Activated CD8-positive, alpha-beta T cell treated with anti-CD3 and anti-CD28 coated beads for 36 hours (primary cell): ENCODE data around the gene ZNF526. TPM values are rescaled to one million over a fixed set of nuclear protein-coding genes. Genes with fewer than 3 reads are reported as not detected.

Experiments used
- ATAC-seq: fragments of 200-7000 bp; cut with Tn5 transposase; one replicate; pipeline ENCODE4 v1.10.0; 2021; ENCODE audit warnings: mild to moderate bottlenecking, moderate library complexity
- CTCF ChIA-PET: fragments of 350-600 bp; sonication (Branson Sonifier 250); formaldehyde crosslinking; loops from one replicate; lab custom pipeline; 2021; ENCODE audit warnings: antibody characterized with exemption; lab: Charles Lee
- POLR2A ChIA-PET: fragments of 350-600 bp; sonication (Branson Sonifier 250); formaldehyde crosslinking; loops from one replicate; lab custom pipeline; 2021; ENCODE audit warnings: antibody characterized with exemption; lab: Charles Lee
- DNase-seq: peaks from one replicate; pipeline ENCODE4 v3.0.0-alpha.2; 2020
- H3K27ac Mint-ChIP-seq: one replicate; pipeline ENCODE4 v1.8.0; 2021; ENCODE audit warnings: mild to moderate bottlenecking, mixed read lengths
- H3K27me3 Mint-ChIP-seq: one replicate; pipeline ENCODE4 v1.8.0; 2021; ENCODE audit warnings: mixed read lengths
- H3K36me3 Mint-ChIP-seq: one replicate; pipeline ENCODE4 v1.8.0; 2021; ENCODE audit warnings: low read depth, mixed read lengths
- H3K4me1 Mint-ChIP-seq: one replicate; pipeline ENCODE4 v1.8.0; 2021; ENCODE audit warnings: low read depth, mixed read lengths
- H3K4me3 Mint-ChIP-seq: one replicate; pipeline ENCODE4 v1.8.0; 2021; ENCODE audit warnings: mild to moderate bottlenecking, moderate library complexity, mixed read lengths
- H3K9me3 Mint-ChIP-seq: one replicate; pipeline ENCODE4 v1.8.0; 2021; ENCODE audit warnings: mixed read lengths
- intact Hi-C: fragments of 100-400 bp; cut with micrococcal nuclease; formaldehyde crosslinking; loops from one replicate; pipeline ENCODE4 v1.10.0; 2022
- total RNA-seq, 2 experiments: library from RNA; stranded (reverse); gene quantifications; one replicate each; pipeline ENCODE4 v1.2.3, GENCODE V29; 2021
- TF ChIP-seq, protein P1 (sequence below): fragments of 200-600 bp; IDR thresholded peaks from one replicate; pipeline ENCODE4 v1.8.0; 2022; ENCODE audit warnings: antibody characterized with exemption, mild to moderate bottlenecking

Gene ZNF526
- total RNA-seq, 2 experiments from 2014 or later, result 12.0 to 12.3 TPM

DNA sequence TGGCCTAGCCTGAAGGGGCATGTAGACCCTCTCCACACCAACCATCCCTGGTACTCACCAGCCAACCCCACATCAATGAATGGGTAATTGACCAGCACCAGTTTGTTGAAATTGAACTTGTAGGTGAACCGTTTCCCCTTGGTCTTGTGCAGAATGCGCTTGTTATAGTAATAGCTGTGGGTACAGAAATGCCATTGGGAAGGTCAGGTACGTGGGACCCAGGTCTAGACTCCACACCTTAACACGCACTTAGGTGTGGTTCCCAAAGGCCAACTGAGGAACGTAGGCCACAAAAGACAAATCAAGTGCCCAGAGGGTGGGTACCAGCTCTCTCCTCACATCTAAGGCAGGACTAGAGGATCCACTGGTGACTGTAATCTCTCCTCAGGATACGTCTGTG is 29.7 kb downstream of the ZNF526 start:
- CTCF ChIA-PET, result interaction anchor here (4.1 kb wide), 1 partner anchor 29 kb away, joined by 29 read pairs; no protein-coding TSS in a partner anchor
- H3K27ac Mint-ChIP-seq, result peak overlapping the region; percentile 85
- no peak for ATAC-seq
- peaks cover 46% of the 10 kb centered on the region for H3K4me1 Mint-ChIP-seq
- POLR2A ChIA-PET, result interaction anchor here (0.9 to 15.0 kb wide), 4 partner anchors 11 to 30 kb away, joined by 3 to 119 read pairs (median 10); no protein-coding TSS in a partner anchor
- no peak overlapping the region for H3K4me3 Mint-ChIP-seq
- H3K27me3 Mint-ChIP-seq, result no peaks in the 10 kb centered on the region
- no peak for DNase-seq
- no peaks in the 10 kb centered on the region for H3K9me3 Mint-ChIP-seq
- intact Hi-C loops, result no loop called here
- H3K36me3 Mint-ChIP-seq, result peaks cover 30% of the 10 kb centered on the region
- TF ChIP-seq, protein P1, sequence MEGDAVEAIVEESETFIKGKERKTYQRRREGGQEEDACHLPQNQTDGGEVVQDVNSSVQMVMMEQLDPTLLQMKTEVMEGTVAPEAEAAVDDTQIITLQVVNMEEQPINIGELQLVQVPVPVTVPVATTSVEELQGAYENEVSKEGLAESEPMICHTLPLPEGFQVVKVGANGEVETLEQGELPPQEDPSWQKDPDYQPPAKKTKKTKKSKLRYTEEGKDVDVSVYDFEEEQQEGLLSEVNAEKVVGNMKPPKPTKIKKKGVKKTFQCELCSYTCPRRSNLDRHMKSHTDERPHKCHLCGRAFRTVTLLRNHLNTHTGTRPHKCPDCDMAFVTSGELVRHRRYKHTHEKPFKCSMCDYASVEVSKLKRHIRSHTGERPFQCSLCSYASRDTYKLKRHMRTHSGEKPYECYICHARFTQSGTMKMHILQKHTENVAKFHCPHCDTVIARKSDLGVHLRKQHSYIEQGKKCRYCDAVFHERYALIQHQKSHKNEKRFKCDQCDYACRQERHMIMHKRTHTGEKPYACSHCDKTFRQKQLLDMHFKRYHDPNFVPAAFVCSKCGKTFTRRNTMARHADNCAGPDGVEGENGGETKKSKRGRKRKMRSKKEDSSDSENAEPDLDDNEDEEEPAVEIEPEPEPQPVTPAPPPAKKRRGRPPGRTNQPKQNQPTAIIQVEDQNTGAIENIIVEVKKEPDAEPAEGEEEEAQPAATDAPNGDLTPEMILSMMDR, result no peak

DNA sequence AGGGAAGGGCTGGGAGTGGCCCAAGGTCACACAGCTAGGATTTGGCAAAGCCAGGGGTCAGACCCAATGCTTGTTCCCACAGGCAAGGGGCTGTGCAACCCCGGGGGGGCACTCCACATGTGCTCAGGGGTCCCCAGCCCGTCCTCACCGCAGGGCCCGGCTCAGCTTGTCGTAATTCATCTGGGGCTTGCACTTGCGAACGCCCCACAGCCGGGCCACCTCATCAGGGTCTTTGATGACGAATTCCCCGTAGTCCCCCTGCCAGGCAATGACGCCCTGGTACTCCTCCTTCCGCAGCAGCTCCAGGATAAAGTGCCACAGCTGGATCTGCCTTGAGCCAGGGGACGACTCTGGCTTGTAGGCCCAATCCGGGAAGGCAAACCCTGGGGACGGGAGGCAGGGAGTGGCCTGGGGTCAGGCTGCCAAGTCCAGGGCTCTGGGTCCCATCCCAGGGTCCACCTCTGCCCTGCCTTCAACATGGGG is 30.1 kb downstream of the ZNF526 start:
- POLR2A ChIA-PET, result interaction anchor here (0.7 to 15.0 kb wide), 3 partner anchors 20 to 29 kb away, joined by 3 to 119 read pairs (median 16); no protein-coding TSS in a partner anchor
- Mint-ChIP-seq H3K36me3 (peaks cover 30% of the 10 kb centered on the region), H3K4me1 (peaks cover 41% of the 10 kb centered on the region), H3K4me3 (peak overlapping the region; percentile 58), H3K9me3 (no peaks in the 10 kb centered on the region), H3K27me3 (no peaks in the 10 kb centered on the region), H3K27ac (peak overlapping the region; percentile 85)
- no peak for ATAC-seq
- no peak for DNase-seq
- intact Hi-C loops, result no loop called here
- TF ChIP-seq, protein P1, result no peak
- CTCF ChIA-PET, result interaction anchor here (1.5 to 4.1 kb wide), 2 partner anchors 21 to 28 kb away, joined by 3 to 29 read pairs; no protein-coding TSS in a partner anchor

DNA sequence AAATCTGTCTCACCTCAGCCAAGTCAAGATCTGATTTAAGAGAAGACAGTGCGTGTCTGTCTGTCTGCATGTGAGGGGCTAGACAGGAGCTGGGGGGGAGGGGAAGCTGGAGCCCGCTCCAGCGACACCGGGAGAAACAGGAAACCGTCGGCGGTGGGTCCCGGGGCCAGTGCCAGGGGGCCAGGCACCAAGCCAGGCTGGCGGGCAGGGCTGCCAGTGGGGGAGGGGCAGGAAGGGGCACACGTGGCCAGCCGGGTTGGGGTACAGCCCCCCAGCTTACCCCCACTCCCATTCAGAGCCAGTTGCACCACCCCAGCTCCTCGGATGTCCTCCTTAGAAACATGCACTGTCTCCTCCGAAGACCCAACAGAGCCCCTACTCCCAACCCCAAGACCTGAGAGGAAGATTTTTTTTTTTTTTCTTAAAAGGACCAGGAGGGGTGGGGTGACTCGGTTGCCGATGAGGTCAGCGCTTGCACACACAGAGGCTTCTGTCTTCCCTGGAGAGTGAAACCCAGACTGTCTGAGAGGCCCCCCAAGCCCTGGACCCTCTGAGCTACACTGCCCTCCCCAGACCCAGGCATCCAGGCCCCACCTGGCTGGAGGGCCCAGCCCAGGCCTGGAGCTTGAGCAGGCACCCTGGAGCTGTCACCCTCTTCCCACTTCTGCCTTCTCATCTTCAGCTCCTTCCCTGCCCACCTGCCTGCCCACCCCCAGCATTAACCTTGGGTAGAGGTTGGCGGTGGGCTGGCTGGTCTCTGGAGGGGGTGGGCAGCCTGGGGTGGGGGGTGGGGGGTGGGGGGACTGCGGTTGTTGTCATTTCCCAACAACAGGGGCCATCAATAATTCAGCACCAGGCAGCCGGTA is 30.8 kb downstream of the ZNF526 start:
- POLR2A ChIA-PET, result interaction anchor here (0.6 to 15.0 kb wide), 5 partner anchors 8 to 696 kb away, joined by 3 to 119 read pairs (median 5); no protein-coding TSS in a partner anchor
- TF ChIP-seq, protein P1, result no peak
- H3K36me3 Mint-ChIP-seq, result peaks cover 30% of the 10 kb centered on the region

DNA sequence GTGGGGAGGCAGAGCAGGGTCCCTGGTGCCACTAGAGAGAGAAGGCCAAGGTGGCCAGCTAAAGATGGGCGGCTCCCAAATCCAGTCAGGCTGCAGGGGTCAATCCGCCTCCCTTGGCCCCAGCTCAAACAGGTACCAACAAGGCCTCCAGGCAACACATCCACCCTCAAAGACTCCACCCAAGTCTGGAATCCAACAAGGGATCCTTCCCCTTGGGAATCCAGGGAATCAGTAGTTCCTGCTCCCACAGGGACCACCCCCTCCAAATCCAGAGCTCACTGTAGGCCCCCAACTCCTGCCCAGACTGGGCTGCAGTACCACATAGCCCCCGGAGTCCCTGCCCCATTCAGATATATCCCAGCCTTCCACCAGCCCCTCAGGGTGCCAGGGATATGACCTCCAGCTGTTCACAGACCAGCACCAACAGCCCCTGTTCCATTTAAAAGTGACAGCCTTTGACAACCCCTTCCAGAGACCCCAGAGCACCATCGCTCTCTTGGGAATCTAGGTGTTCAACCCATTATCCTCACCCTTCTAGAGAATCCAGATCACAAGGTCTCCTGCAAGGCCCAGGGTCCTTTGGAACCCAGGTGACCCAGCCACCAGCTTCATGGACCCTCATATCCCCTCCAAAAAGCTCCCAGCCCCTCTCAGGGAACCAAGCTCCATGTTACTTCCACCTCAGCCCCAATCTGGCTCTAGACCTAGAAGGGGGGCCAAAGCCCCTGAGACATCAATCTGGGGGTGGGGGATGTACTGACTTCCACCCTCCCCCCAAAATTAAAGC is 31.7 kb downstream of the ZNF526 start:
- TF ChIP-seq, protein P1, result no peak
- Mint-ChIP-seq H3K9me3 (no peaks in the 10 kb centered on the region), H3K27ac (peak overlapping the region; percentile 91), H3K36me3 (peaks cover 28% of the 10 kb centered on the region), H3K27me3 (peaks cover 5% of the 10 kb centered on the region), H3K4me1 (peaks cover 36% of the 10 kb centered on the region), H3K4me3 (peak overlapping the region; percentile 95)
- POLR2A ChIA-PET, result interaction anchor here (0.9 to 15.0 kb wide), 4 partner anchors 8 to 37 kb away, joined by 3 to 119 read pairs (median 10); no protein-coding TSS in a partner anchor
- DNase-seq (no peak), ATAC-seq (no peak)
- intact Hi-C loops, result no loop called here
- CTCF ChIA-PET, result interaction anchor here (0.9 to 4.1 kb wide), 4 partner anchors 10 to 40 kb away, joined by 3 to 29 read pairs (median 4); partner anchors contain the start of gene GSK3A

More for the DNA sequence above, 30.8 kb downstream of the ZNF526 start:
- CTCF ChIA-PET, result interaction anchor here (1.1 to 4.1 kb wide), 3 partner anchors 9 to 28 kb away, joined by 3 to 29 read pairs (median 4); partner anchors contain the start of gene GSK3A
- intact Hi-C loops, result no loop called here
- peaks cover 40% of the 10 kb centered on the region for H3K4me1 Mint-ChIP-seq
- H3K27me3 Mint-ChIP-seq, result peaks cover under 1% of the 10 kb centered on the region
- ATAC-seq, result peak; percentile 17
- peak overlapping the region; percentile 58 for H3K4me3 Mint-ChIP-seq
- peak overlapping the region; percentile 85 for H3K27ac Mint-ChIP-seq
- H3K9me3 Mint-ChIP-seq, result no peaks in the 10 kb centered on the region
- DNase-seq, result peak; percentile 71
